Activated CD8-positive, alpha-beta T cell treated with anti-CD3 and anti-CD28 coated beads for 36 hours (primary cell): ENCODE measurements around the gene SQOR. TPM values are rescaled to one million over a fixed set of nuclear protein-coding genes. Genes with fewer than 3 reads are reported as not detected.
A peak's percentile ranks its signal among the peaks of the same experiment; 100 is the strongest.

Experiments
- ATAC-seq: fragments of 200-7000 bp; cut with Tn5 transposase; one replicate; pipeline ENCODE4 v1.10.0; 2021; ENCODE audit warnings: mild to moderate bottlenecking, moderate library complexity
- CTCF ChIA-PET: fragments of 350-600 bp; sonication (Branson Sonifier 250); formaldehyde crosslinking; loops from one replicate; lab custom pipeline; 2021; ENCODE audit warnings: antibody characterized with exemption; lab: Charles Lee
- POLR2A ChIA-PET: fragments of 350-600 bp; sonication (Branson Sonifier 250); formaldehyde crosslinking; loops from one replicate; lab custom pipeline; 2021; ENCODE audit warnings: antibody characterized with exemption; lab: Charles Lee
- DNase-seq: peaks from one replicate; pipeline ENCODE4 v3.0.0-alpha.2; 2020
- H3K27ac Mint-ChIP-seq: one replicate; pipeline ENCODE4 v1.8.0; 2021; ENCODE audit warnings: mild to moderate bottlenecking, mixed read lengths
- H3K27me3 Mint-ChIP-seq: one replicate; pipeline ENCODE4 v1.8.0; 2021; ENCODE audit warnings: mixed read lengths
- H3K36me3 Mint-ChIP-seq: one replicate; pipeline ENCODE4 v1.8.0; 2021; ENCODE audit warnings: low read depth, mixed read lengths
- H3K4me1 Mint-ChIP-seq: one replicate; pipeline ENCODE4 v1.8.0; 2021; ENCODE audit warnings: low read depth, mixed read lengths
- H3K4me3 Mint-ChIP-seq: one replicate; pipeline ENCODE4 v1.8.0; 2021; ENCODE audit warnings: mild to moderate bottlenecking, moderate library complexity, mixed read lengths
- H3K9me3 Mint-ChIP-seq: one replicate; pipeline ENCODE4 v1.8.0; 2021; ENCODE audit warnings: mixed read lengths
- intact Hi-C: fragments of 100-400 bp; cut with micrococcal nuclease; formaldehyde crosslinking; loops from one replicate; pipeline ENCODE4 v1.10.0; 2022
- total RNA-seq, 2 experiments: library from RNA; stranded (reverse); gene quantifications; one replicate each; pipeline ENCODE4 v1.2.3, GENCODE V29; 2021
- TF ChIP-seq, protein P1 (sequence below): fragments of 200-600 bp; IDR thresholded peaks from one replicate; pipeline ENCODE4 v1.8.0; 2022; ENCODE audit warnings: antibody characterized with exemption, mild to moderate bottlenecking

SQOR gene
- total RNA-seq, 2 experiments from 2014 or later, result 84.3 to 87.3 TPM

DNA sequence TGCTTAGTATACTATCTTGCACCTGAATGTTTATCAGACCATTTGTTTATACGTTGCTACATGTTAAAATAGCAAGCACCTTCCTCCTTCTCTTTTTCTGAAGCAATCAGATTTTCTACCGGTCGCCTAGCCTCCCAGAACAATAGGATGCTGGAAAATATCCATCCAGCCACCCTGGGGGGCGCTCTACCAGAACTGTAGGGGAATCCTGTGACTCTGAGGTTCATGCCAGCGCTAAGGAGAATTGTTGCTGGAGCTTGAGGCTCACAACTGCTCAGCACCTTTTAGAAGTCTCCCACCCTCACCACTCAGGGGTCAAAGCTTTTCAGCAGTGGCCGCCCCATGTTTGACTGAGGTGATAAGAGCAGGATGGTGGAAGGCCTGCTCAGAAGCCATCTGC is 27.5 kb downstream of the SQOR start:
- ATAC-seq (no peak), DNase-seq (no peak)
- TF ChIP-seq, protein P1, sequence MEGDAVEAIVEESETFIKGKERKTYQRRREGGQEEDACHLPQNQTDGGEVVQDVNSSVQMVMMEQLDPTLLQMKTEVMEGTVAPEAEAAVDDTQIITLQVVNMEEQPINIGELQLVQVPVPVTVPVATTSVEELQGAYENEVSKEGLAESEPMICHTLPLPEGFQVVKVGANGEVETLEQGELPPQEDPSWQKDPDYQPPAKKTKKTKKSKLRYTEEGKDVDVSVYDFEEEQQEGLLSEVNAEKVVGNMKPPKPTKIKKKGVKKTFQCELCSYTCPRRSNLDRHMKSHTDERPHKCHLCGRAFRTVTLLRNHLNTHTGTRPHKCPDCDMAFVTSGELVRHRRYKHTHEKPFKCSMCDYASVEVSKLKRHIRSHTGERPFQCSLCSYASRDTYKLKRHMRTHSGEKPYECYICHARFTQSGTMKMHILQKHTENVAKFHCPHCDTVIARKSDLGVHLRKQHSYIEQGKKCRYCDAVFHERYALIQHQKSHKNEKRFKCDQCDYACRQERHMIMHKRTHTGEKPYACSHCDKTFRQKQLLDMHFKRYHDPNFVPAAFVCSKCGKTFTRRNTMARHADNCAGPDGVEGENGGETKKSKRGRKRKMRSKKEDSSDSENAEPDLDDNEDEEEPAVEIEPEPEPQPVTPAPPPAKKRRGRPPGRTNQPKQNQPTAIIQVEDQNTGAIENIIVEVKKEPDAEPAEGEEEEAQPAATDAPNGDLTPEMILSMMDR, result no peak
- H3K36me3 Mint-ChIP-seq, result peaks cover 36% of the 10 kb centered on the region
- no peak overlapping the region for H3K27ac Mint-ChIP-seq
- H3K4me1 Mint-ChIP-seq, result peaks cover 31% of the 10 kb centered on the region
- POLR2A ChIA-PET, result no interaction called here
- intact Hi-C loops, result no loop called here
- no peak overlapping the region for H3K4me3 Mint-ChIP-seq
- CTCF ChIA-PET, result interaction anchor here (1.3 to 1.4 kb wide), 2 partner anchors 43 to 48 kb away, joined by 3 to 4 read pairs; no protein-coding TSS in a partner anchor
- no peaks in the 10 kb centered on the region for H3K27me3 Mint-ChIP-seq
- H3K9me3 Mint-ChIP-seq, result no peaks in the 10 kb centered on the region

DNA sequence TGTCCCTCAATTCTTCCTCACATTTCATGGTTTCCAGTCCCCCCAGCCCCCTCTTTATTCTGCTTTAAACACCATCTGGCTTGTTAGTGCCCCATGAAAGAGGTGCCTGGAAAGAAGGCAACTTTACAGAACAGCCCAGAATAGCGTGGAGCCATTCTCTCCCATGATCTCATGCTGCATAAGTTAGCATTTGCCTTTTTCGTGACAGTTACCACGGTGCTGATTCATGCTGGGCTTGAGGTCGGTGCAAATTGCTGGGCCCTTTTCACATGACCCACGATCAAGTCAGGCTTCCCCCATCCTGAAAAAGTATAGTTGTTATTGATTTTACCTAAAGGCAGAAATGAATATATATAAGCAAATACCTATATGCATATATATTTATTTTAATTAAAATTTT is 29.6 kb downstream of the SQOR start:
- no peak overlapping the region for H3K4me3 Mint-ChIP-seq
- H3K4me1 Mint-ChIP-seq, result peaks cover 22% of the 10 kb centered on the region
- H3K27me3 Mint-ChIP-seq, result no peaks in the 10 kb centered on the region
- ChIA-PET POLR2A (no interaction called here), CTCF (interaction anchor here (1.4 kb wide), 1 partner anchor 41 kb away, joined by 5 read pairs; no protein-coding TSS in a partner anchor)
- peak overlapping the region; percentile 69 for H3K27ac Mint-ChIP-seq
- TF ChIP-seq, protein P1, result no peak
- peak; percentile 56 for ATAC-seq
- peaks cover 36% of the 10 kb centered on the region for H3K36me3 Mint-ChIP-seq
- H3K9me3 Mint-ChIP-seq, result no peaks in the 10 kb centered on the region
- intact Hi-C loops, result no loop called here
- DNase-seq, result peak; percentile 26

DNA sequence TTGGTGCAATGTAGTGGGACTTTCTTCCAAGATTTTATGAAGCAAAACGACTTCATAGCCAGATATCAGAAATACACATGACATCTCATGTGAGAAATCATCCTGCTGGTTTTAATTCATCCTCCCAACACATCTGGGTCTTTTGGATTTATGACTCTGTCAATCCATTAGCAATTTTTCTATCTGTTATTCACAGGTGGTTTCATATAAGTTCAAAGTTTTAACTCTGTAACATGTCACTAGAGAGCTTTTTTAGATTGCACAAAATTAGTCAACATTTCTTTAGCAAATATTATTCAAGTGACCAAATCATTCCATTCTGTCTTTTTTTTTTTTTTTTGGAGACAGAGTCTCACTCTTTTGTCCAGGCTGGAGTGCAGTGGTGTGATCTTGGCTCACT is 30.4 kb downstream of the SQOR start:
- H3K27ac Mint-ChIP-seq, result no peak overlapping the region
- CTCF ChIA-PET, result no interaction called here

DNA sequence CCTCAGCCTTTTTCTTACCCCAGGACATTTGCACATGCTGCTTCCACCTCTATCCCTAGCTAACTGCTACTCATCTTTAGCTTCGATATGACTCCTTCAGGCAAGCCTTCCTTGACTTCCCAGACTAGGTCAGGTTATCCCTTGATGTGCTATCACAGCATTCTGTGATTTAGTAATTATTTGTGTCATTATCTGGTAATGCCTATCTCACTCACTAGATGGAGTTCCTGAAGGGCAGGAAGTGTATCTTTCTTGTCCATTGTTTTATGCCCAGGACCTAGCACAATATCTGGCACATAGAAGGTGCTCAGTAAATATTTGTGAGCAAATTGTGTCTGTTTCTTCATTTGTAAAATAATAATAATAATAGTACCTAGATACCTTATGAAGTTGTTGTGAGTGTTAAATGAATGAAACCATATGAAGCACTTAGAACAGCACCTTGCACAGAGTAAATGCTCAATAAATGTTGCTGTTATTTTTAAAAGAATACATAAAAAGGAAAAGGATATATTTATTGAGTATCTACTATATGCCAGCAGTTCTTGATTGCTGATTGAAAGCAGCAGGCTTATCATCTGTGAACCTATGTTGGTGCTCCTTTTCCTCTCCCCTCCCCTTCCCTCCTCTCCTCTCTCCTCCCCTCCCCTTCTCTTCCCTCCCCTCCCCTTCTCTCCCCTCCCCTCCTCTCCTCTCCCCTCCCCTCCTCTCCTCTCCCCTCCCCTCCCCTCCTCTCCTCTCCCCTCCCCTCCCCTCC is 31.5 kb downstream of the SQOR start:
- intact Hi-C loops, result no loop called here
- TF ChIP-seq, protein P1, result no peak
- Mint-ChIP-seq H3K4me3 (no peak overlapping the region), H3K27me3 (no peaks in the 10 kb centered on the region), H3K4me1 (peaks cover 16% of the 10 kb centered on the region), H3K36me3 (peaks cover 31% of the 10 kb centered on the region), H3K9me3 (no peaks in the 10 kb centered on the region), H3K27ac (peak overlapping the region; percentile 43)
- no peak for DNase-seq
- ChIA-PET POLR2A (no interaction called here), CTCF (no interaction called here)
- no peak for ATAC-seq

More for the DNA sequence above, 30.4 kb downstream of the SQOR start:
- TF ChIP-seq, protein P1, result no peak
- no peaks in the 10 kb centered on the region for H3K9me3 Mint-ChIP-seq
- ATAC-seq (no peak), DNase-seq (no peak)
- peaks cover 16% of the 10 kb centered on the region for H3K4me1 Mint-ChIP-seq
- POLR2A ChIA-PET, result no interaction called here
- no peak overlapping the region for H3K4me3 Mint-ChIP-seq
- no peaks in the 10 kb centered on the region for H3K27me3 Mint-ChIP-seq
- intact Hi-C loops, result no loop called here
- peaks cover 30% of the 10 kb centered on the region for H3K36me3 Mint-ChIP-seq

DNA sequence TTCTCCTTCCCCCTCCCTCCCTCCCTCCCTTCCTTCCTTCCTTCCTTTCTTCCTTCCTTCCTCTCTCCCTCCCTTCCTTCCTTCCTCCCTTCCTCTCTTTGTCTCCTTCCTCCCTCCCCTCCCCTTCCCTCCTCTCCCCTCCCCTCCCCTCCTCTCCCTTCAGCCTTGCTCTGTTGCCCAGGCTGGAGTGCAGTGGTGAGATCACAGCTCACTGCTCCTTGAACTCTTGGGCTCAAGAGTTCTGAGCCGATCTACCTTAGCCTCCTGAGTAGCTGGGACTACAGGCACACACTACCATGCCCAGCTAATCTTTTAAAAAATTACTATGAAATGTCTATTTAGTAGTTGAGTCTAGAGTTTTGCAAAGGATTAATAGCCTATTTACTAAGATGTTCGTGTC is 32.2 kb downstream of the SQOR start:
- Mint-ChIP-seq H3K4me1 (peaks cover 16% of the 10 kb centered on the region), H3K4me3 (no peak overlapping the region), H3K27me3 (no peaks in the 10 kb centered on the region), H3K27ac (no peak overlapping the region), H3K9me3 (no peaks in the 10 kb centered on the region), H3K36me3 (peaks cover 26% of the 10 kb centered on the region)
- DNase-seq (no peak), ATAC-seq (no peak)
- ChIA-PET CTCF (interaction anchor here (1.0 kb wide), 1 partner anchor 38 kb away, joined by 3 read pairs; no protein-coding TSS in a partner anchor), POLR2A (interaction anchor here (0.8 kb wide), 1 partner anchor 32 kb away, joined by 3 read pairs; the partner anchor contains the start of gene SQOR)
- intact Hi-C loops, result no loop called here
- TF ChIP-seq, protein P1, result no peak
